Esophagus squamous epithelium (tissue), 5 donors: ENCODE data around the gene RALGPS1. TPM values are rescaled to one million over a fixed set of nuclear protein-coding genes. Genes with fewer than 3 reads are reported as not detected.

Experiments used
- DNase-seq: peaks from one replicate; lab custom pipeline; 2025; lab: John Stamatoyannopoulos, UW
- H3K27ac ChIP-seq, 4 donors: fragments of 200-600 bp; sonication (generic); one replicate each; pipeline ENCODE4 v1.5.1; 2016 to 2019; ENCODE audit warnings: mild to moderate bottlenecking in 1 of 4
- H3K27me3 ChIP-seq, 4 donors: fragments of 200-600 bp; sonication (generic); 1 replicate in 3 of 4; 2 replicates in 1 of 4; pipeline versions ENCODE4 v1.5.1 to v1.6.0; 2017 to 2021; ENCODE audit warnings: antibody characterized with exemption in 1 of 4
- H3K36me3 ChIP-seq, 3 donors: fragments of 200-600 bp; sonication (generic); one replicate each; pipeline ENCODE4 v1.5.1; 2016 to 2019
- H3K4me1 ChIP-seq, 3 donors: fragments of 200-600 bp; sonication (generic); one replicate each; pipeline ENCODE4 v1.5.1; 2017 to 2019
- H3K4me3 ChIP-seq, 4 donors: fragments of 200-600 bp; sonication (generic); 1 replicate in 3 of 4; 2 replicates in 1 of 4; pipeline ENCODE4 v1.5.1; 2016 to 2019; ENCODE audit warnings: mild to moderate bottlenecking in 2 of 4, moderate library complexity in 1 of 4
- H3K9me3 ChIP-seq, 3 donors: fragments of 200-600 bp; sonication (generic); one replicate each; pipeline ENCODE4 v1.5.1; 2016 to 2019
- POLR2A ChIP-seq, 4 donors: fragments of 450-650 bp; IDR thresholded peaks; one replicate each; pipeline ENCODE4 v1.6.1; 2017; ENCODE audit warnings: antibody characterized with exemption in 4 of 4, mild to moderate bottlenecking in 4 of 4, moderate library complexity in 3 of 4
- WGBS, 2 donors: methylation state at CpG; one replicate each; pipeline ENCODE4 v1.1.5; 2018; 5-methylcytosine and 5-hydroxymethylcytosine counted together
- intact Hi-C: fragments of 100-400 bp; cut with DNase I; formaldehyde crosslinking; loops from one replicate; pipeline ENCODE4 v1.15.0; 2022
- total RNA-seq, 4 donors: library from RNA; depleted of rRNA; stranded (reverse); fragments of >200 nt; gene quantifications; one replicate each; pipeline ENCODE4 v1.1.0, GENCODE V29; 2016
- TF ChIP-seq, protein P1 (sequence below), 6 experiments: fragments of 450-650 bp in 4 of 6; fragments of 200-600 bp in 2 of 6; sonication (generic) in 2 of 6; IDR thresholded peaks; one replicate each; pipeline ENCODE4 v1.5.1; 2016 to 2019; ENCODE audit warnings: antibody characterized with exemption in 6 of 6, mild to moderate bottlenecking in 4 of 6, moderate library complexity in 4 of 6
- donor health status: DM: yes; HTN: yes; CAD: no.

The RALGPS1 gene
- total RNA-seq, 4 donors from 2014 or later, result 3.0 to 16.4 (median 10.6) TPM

DNA sequence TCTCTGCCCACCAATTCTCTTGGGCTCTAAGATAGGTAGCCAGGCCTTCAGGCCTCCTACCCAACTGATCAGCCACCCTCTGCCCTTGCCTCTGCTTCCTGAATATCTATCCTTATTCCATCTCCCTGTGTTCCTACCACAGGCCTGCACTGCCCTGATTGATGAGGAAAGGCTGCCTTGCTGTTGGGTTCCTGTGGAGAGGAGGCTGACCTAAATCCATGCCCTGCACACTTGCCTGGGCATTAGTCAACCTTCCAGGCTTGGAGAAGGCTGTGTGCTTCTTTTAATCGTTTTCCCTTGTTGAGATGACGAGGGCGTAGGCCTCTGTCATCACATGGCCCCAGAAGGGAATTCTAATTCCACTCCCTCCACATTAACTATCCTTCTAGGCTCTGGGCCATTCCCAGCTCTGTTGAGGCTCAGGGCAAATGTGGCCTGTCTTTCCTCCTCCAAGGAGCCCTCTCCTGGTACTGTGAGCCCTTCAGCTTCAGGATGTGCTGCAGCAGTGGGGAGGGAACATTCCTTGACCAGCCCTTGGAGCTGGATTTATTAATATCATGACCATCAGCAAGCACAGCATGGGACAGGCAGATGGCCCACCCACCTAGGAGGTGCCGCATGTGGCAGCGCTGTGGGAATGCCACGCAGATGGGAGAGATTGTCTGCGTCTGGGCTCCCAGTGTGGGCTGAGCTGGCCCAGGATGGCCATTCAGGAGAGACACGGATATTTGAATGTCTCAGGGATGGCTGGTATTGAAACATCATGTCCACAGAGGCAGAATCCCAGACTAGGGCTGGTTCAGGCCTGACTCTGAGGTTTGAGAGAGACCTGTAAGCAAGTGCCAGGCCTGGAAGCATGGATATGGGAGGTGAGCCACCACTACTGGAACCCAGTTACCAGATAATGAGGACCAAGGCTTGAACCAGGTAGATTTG, 166.9 kb downstream of the RALGPS1 start:
- Histone ChIP-seq H3K36me3 (no peaks in the 10 kb centered on the region), H3K9me3 (no peaks in the 10 kb centered on the region), H3K4me1 (peaks cover 0 to 3% (median 1%) of the 10 kb centered on the region in 3 donors), H3K4me3 (no peak overlapping the region), H3K27ac (no peak overlapping the region), H3K27me3 (no peaks in the 10 kb centered on the region)
- 84 to 93% methylated on average over 4 to 5 of the region's 8 CpGs for WGBS, 2 donors
- intact Hi-C loops, result no loop called here
- no peak for TF ChIP-seq POLR2A (IDR thresholded peaks at IDR 0.05)
- TF ChIP-seq, protein P1, sequence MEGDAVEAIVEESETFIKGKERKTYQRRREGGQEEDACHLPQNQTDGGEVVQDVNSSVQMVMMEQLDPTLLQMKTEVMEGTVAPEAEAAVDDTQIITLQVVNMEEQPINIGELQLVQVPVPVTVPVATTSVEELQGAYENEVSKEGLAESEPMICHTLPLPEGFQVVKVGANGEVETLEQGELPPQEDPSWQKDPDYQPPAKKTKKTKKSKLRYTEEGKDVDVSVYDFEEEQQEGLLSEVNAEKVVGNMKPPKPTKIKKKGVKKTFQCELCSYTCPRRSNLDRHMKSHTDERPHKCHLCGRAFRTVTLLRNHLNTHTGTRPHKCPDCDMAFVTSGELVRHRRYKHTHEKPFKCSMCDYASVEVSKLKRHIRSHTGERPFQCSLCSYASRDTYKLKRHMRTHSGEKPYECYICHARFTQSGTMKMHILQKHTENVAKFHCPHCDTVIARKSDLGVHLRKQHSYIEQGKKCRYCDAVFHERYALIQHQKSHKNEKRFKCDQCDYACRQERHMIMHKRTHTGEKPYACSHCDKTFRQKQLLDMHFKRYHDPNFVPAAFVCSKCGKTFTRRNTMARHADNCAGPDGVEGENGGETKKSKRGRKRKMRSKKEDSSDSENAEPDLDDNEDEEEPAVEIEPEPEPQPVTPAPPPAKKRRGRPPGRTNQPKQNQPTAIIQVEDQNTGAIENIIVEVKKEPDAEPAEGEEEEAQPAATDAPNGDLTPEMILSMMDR (IDR thresholded peaks at IDR 0.05), result no peak
- no peak for DNase-seq

DNA sequence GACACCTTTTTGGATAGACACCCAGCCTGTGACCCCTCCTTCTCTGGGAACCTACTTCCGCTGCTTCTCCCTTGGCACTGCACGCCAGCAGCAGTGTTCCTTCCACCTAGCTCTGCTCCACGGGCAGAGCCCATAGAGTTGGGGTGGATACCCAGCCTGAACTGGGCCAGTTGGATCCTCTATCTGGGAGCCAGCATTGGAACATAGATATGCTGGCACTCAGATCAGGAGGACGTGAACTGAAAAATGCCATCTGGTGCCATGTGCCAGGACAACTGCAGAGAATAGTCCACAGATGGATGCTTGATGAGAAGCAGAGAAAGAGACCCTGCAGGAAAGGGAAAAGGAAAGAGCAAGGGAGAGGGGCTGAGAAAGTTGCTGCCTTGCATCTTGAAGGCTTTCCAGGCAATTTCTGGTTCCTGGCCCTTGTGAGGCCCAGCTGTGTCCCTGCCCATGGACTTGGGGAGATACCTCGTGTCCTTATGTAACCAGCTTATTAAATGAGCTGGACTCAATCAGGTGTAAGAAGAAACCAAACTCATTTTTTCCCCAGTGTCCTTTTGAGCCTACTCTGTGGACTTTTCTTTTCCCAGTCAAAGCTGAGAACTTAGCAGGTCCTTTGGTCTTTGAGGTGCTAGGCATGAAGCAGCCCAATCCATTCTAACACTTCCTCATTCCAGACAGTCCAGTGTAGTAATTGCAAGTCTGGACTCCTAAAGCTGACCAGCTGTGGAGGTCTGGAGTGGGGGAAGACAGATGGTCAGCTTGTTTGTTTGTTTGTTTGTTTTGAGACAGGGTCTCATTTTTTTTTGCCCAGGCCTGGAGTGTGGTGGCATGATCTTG, 168.8 kb downstream of the RALGPS1 start:
- WGBS, 2 donors, result 87 to 96% methylated on average over 3 to 4 of the region's 5 CpGs
- no peak overlapping the region for H3K27ac ChIP-seq
- intact Hi-C loops, result no loop called here
- DNase-seq, result no peak
- H3K9me3 ChIP-seq, result no peaks in the 10 kb centered on the region
- H3K27me3 ChIP-seq, result no peaks in the 10 kb centered on the region
- H3K4me1 ChIP-seq, result peaks cover 0 to 3% (median 0%) of the 10 kb centered on the region in 3 donors
- TF ChIP-seq, protein P1 (IDR thresholded peaks at IDR 0.05), result no peak
- TF ChIP-seq POLR2A (IDR thresholded peaks at IDR 0.05), result no peak
- H3K36me3 ChIP-seq, result peaks cover 0 to 15% (median 0%) of the 10 kb centered on the region in 3 donors
- no peak overlapping the region for H3K4me3 ChIP-seq

DNA sequence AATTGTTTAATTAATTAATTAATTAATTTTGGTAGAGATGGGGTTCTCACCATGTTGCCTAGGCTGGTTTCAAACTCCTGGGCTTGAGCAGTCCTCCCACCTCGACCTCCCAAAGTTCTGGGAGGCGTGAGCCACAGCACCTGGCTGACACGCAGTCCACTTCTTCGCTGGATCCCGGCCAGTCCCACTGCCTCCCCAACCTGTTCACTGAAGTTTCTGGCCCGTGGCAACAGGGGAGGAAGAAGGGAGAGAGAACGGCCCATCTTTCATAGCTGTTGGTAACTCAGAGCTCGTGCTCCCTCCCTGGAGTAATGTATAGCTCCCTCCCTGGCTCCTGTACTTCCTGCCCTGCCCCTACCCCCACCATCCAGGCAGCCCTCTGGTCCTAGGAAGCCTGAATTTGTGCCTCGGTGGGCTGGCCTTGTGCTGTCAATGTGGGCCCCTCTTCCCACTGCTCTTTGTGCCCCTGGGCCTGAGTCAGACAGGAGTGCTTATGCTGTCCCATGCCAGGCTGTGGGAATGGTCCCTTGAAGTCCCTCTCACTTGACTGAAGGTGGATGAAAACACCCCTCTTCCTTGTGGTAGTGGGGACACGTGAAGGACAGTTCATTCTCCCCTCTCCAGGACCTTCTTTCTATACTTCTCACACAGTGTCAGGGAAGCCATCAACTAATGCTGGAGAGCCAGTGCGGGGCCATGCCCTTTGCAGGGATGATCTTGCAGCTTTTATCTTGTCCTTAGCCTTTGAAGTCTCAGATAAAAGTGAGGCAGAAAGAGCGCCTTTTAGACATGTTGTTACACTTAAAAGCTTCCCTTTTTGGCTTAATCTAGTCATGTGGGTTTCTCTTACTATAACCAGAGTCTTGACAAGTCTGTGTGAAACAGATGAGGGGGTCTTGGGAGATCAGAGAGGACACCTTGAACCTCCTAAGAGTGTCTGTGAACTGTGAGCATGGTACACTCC, 169.8 kb downstream of the RALGPS1 start:
- no peaks in the 10 kb centered on the region for H3K9me3 ChIP-seq
- WGBS, 2 donors, result 89 to 96% methylated on average over 11 to 12 of the region's 12 CpGs
- intact Hi-C loops, result no loop called here
- H3K36me3 ChIP-seq, result peaks cover 0 to 24% (median 0%) of the 10 kb centered on the region in 3 donors
- H3K27me3 ChIP-seq, result no peaks in the 10 kb centered on the region
- no peak for TF ChIP-seq POLR2A (IDR thresholded peaks at IDR 0.05)
- TF ChIP-seq, protein P1 (IDR thresholded peaks at IDR 0.05), result no peak
- H3K4me3 ChIP-seq, result no peak overlapping the region
- H3K27ac ChIP-seq, result no peak overlapping the region
- peaks cover 0 to 7% (median 3%) of the 10 kb centered on the region in 3 donors for H3K4me1 ChIP-seq
- no peak for DNase-seq

DNA sequence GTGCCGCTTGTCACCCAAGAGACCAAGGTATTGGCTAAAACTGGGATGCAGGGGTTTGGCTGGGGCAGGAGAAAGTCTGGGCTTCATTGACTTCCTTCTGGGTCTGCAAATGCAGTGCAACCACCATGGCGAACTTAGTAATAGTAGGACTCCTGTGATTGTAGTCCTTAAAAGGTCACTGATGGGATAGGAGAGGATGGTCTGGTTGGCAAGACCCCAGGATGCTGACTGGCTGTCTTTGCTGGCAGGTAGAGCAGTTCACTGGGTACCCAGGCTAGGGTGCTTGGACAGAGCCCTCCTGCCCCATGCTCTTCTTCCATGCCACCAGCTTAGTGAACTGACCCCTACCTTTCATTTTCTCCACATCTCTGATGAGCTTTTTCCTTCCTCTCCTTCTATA, 170.6 kb downstream of the RALGPS1 start:
- H3K9me3 ChIP-seq, result no peaks in the 10 kb centered on the region
- no peak for TF ChIP-seq POLR2A (IDR thresholded peaks at IDR 0.05)
- TF ChIP-seq, protein P1 (IDR thresholded peaks at IDR 0.05), result no peak
- H3K27ac ChIP-seq, result no peak overlapping the region
- peaks cover 3 to 16% (median 6%) of the 10 kb centered on the region in 3 donors for H3K4me1 ChIP-seq
- no peaks in the 10 kb centered on the region for H3K27me3 ChIP-seq
- H3K36me3 ChIP-seq, result peaks cover 0 to 26% (median 0%) of the 10 kb centered on the region in 3 donors
- intact Hi-C loops, result no loop called here
- DNase-seq, result no peak
- WGBS, 2 donors, result 100% methylated on average over 1 to 2 of the region's 2 CpGs
- H3K4me3 ChIP-seq, result no peak overlapping the region
